Umbilical cord (tissue), 2 donors: Measurements from ENCODE around the gene MTHFR. TPM values are rescaled to one million over a fixed set of nuclear protein-coding genes. Genes with fewer than 3 reads are reported as not detected.
A peak's percentile ranks its signal among the peaks of the same experiment; 100 is the strongest.

ENCODE experiments used
- DNase-seq: peaks from one replicate; pipeline ENCODE4 v3.0.0-alpha.2; 2015; ENCODE audit warnings: low spot score
- total RNA-seq: library from RNA; depleted of rRNA; stranded (reverse); fragments of >200 nt; gene quantifications from one replicate; pipeline ENCODE4 v1.2.3, GENCODE V29; 2014; ENCODE audit warnings: low replicate concordance; ENCODE audit not compliant: insufficient read depth

The MTHFR gene
- total RNA-seq, result 17.1 TPM

- peak; percentile 100 for DNase-seq
These were observed at the start of gene MTHFR, which contains the start of gene CLCN6 for GRCh38 chr1:11805422-11806306. TSS of gene MTHFR (minus strand) at chr1:11805964. CDS start at chr1:11803116, 2,848 bp downstream. TSS of gene CLCN6 (plus strand) at chr1:11806191. CDS start at chr1:11806263, 72 bp downstream.

GRCh38 chr1:11855430-11855829 is 49.7 kb upstream of the MTHFR start:
- no peak for DNase-seq

- no peak for DNase-seq
These were observed 48.8 kb upstream of the MTHFR start for GRCh38 chr1:11854519-11854918.

DNA sequence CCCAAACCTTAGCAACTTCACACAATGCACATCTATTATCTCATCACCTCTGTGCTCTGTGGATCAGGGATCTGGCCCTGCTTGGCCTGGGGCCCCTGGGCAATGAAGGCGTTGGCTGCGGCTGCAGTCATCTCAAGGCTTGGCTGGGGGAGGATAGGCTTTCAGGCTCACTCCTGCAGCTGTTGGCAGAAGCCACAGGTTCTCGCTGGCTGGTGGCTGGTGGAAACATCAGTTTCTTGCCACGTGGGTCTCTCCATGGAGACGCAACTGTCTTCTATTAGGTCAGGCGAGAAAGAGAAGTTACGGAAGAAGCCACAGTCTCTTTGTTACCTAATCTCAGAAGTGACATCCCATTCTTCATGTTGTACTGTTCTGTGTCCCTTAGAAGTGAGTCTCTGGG is 45.4 kb upstream of the MTHFR start:
- no peak for DNase-seq

DNA sequence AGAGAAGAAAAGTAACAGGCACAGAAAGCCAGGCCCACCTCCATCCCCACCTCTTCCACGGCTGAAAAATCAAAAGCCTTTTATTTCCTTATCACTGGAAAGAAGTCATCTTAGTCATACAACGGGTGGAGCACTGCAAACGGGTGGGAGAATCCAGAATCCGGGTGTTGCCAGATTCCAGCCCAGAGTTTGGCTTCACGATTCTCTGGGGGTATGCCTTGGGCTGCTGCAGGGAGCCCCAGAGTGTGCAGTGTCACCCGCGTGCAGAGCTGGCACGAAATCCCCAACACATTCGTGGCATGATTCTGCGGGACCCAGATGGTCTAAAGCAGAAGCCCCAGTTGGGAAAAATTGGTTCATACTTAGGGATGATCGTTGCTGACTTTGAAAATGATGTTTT is 44.4 kb upstream of the MTHFR start:
- DNase-seq, result no peak

DNA sequence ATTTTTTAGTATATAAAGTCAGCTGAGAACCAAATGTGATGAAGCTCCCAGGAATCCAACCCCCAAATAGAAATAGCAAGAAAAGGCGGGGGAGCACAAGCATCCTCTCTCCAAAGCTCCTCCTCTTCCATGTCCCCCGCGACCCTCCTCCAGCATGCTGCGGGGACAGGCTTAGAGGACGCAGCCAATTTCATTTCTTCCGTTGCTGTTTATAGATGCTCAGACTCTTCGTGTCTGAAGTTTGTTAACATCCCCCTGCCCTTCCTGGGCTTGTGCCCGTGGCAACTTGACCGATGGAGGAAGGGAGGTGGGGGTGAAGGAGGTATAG is 42.6 kb upstream of the MTHFR start:
- no peak for DNase-seq

DNA sequence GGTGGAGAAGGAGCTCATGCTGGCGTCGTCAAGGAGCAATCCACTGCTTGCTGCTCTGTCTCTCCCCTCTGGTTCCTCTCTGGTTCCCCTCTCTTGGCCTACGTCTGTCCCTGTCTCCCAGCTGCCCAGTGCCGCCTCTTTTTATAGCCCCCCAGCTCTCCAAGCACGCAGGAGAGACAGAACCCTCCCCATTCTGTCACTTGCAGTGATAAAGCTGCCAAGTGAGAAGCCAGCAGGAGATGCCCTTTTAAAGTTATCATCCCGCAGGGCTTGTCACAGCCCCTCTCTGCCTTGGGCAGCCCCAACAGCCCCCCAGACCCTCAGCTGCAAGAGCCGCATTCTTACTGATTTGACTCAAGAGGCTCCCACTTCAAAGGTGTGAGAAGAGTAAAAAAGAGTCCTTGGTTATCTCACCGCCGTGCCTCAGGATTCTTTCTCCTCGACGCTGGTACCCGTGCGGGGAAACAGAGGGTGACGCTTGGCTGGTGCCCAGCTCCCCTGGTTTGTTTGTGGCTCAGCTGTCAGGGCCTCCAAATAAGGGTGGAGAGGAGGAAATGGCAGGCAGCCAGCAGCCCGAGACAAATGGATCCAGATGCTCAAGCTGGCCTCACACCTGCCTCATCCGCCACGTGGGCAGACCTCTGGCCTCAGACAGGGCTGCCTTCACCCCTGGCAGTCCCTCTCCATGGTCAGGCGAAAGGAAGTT is 42.1 kb upstream of the MTHFR start, which contains the start of gene NPPA:
Gene NPPA (minus strand): TSS at position 117 of the 706 bp plus-strand sequence. CDS start 99 bp downstream, at position 18.
- DNase-seq, result no peak

- DNase-seq, result peak; percentile 42
These were observed 40.0 kb upstream of the MTHFR start for GRCh38 chr1:11845641-11846335.

DNA sequence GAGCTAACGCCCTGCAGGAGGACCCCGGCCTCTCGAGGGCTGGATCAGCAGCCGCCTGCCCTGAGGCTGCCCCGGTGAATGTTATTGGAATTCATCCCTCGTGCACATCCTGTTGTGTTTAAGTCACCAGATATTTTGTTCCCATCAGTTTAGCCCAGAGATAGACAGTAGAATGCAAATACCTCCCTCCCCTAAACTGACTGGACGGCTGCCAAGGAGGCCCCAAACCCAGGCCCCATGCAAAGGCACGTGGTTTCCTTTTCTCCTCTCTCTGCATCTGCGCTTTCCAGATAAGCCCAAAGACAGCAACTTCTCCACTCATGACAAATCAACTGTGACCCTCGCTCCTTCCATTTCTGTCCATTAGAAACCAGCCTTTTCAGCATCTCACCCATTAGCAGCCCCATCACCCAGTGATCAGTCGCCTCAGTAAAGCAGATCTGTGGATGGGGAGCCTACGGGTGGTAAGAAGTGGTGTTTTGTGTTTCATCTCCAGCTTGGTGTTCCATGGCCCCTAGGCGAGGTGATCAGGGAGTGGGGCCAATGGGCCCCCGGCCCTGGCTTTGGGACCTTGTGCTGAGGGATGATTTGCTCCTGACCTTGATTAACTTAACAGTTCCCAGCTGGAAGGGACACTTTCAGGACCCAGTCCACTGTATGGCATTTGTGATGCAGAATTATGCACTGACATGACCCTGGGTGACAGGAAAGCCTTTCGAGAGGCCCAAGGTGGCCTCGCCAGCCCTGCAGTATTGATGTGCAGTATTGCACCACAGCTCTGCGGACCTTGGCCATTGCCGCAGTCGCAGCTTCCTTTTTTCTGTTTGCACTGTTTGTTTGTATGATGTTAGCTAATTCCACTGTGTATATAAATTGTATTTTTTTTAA is 36.6 kb upstream of the MTHFR start:
- DNase-seq, result peak; percentile 67

DNA sequence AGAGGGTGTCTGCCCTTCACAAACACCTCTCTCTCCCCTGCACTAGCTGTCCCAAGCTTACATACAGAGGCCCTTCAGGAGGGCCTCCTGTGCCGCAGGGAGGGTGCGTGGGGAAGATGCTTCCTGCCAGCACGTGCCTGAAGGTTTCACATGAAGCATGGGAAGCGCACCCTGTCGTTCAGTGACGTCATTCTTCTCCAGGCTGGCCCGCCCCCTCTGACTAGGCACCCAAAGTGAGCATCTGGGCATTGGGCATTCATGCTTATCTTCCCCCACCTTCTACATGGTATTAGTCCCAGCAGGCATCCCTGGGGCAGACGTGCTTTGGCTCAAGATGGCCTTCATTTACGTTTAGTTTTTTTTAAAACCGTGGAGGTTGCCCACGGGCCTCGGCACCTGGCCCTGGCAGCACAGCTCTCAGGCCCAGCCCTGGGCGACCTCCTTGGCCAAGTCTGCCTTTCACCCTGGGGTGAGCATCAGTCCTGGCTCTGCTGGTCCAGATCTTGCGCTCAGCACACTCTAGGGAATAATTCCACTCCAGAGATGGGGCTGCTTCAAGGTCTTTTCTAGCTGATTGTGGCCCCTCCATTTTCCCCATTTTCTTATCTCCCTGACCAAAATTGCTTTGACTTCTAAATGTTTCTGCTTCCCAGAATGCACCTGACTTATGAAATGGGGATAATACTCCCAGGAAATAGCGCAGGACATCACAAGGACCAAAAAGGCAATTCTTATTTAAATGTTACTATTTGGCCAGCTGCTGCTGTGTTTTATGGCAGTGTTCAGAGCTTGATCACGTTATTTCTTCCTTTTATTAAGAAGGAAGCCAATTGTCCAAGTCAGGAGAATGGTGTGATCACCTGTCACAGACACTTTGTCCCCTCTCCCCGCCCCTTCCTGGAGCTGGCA is 35.7 kb upstream of the MTHFR start:
- no peak for DNase-seq

DNA sequence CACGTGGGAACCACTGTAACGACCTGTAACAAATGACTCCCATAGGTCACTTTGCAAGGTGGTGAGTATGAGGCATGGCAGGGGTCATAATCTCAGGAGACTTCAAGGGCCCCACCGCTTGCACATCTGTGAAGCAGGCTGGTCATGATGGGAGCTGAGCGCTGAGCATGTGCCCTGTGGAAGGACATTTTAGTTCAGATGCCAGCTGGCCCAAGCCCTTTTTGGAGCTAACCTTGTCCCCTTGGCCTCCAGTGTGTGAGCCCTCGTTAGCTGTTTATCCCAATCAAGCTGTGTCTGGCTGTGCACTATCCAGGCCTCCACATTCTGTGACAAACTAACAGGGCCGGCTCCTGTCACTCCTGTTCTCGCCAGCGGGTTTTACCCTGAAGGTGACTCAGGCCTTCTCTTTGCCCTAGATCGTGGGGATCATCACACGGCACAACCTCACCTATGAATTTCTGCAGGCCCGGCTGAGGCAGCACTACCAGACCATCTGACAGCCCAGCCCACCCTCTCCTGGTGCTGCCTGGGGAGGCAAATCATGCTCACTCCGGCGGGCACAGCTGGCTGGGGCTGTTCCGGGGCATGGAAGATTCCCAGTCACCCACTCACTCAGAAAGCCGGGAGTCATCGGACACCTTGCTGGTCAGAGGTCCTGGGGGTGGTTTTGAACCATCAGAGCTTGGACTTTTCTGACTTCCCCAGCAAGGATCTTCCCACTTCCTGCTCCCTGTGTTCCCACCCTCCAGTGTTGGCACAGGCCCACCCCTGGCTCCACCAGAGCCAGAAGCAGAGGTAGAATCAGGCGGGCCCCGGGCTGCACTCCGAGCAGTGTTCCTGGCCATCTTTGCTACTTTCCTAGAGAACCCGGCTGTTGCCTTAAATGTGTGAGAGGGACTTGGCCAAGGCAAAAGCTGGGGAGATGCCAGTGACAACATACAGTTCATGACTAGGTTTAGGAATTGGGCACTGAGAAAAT is 34.3 kb upstream of the MTHFR start:
- no peak for DNase-seq

DNA sequence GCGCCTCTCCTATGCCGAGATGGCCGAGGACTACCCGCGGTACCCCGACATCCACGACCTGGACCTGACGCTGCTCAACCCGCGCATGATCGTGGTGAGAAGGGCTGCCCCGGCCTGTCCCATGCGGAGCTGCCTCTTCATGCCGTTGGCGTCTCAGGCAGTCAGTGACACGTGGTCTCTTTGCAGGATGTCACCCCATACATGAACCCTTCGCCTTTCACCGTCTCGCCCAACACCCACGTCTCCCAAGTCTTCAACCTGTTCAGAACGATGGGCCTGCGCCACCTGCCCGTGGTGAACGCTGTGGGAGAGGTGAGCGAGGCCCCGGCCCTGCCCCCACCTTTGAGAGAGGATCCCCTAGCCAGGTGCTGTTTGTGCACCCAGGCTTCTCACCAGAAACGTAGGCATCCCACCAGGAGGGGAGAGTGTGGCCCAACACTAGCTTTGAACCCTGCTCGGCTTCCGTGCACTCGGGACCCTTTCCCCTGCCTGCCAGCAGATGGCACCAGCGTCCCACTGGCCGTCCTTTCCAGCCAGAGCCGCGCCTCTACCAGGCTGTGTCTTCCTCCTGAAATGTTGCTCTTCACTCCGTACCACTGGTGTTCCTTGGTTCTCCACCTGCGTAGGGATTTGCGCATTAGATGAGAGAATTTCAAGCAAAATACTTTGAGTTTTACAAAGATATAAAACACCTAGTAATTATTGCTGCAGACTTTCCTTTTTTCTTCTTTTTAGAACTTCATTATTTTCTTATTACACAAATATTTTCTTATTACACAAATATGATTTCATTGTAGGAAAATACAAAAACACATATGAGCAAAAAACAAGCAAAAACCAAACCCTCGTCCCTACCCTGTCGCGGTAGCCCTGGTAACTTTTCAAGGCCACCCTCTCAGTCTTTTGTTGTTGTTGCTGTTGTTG is 32.8 kb upstream of the MTHFR start:
- peak; percentile 58 for DNase-seq

DNA sequence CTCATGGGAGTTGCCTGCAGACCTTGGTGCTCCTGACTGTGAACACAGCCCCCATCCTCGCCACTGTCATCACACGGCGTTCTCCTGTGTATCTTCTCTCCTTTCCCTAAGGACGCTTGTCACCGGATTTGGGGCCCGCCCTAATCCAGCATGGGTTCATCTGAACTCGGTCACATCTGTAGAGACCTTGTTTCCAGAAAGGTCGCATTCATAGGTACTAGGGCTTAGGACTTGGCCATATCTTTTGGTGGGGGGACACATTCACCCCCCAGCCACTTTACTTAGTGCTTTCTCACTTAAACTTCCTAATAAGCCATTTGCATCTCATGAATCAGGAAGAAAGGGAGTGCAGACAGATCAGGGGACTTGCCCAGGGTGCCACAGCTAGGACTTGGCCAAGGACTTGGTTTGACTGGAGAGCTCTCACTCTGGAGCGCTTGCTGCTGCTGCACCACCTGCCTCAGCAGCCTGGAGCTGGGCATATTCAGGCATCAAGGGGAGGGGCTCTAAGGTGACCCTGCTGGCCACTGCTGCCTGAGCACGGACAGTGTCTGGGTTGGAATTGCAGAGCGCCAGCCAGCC is 32.1 kb upstream of the MTHFR start:
- no peak for DNase-seq

- DNase-seq, result no peak
These were observed 31.4 kb upstream of the MTHFR start for GRCh38 chr1:11836955-11837766.

DNA sequence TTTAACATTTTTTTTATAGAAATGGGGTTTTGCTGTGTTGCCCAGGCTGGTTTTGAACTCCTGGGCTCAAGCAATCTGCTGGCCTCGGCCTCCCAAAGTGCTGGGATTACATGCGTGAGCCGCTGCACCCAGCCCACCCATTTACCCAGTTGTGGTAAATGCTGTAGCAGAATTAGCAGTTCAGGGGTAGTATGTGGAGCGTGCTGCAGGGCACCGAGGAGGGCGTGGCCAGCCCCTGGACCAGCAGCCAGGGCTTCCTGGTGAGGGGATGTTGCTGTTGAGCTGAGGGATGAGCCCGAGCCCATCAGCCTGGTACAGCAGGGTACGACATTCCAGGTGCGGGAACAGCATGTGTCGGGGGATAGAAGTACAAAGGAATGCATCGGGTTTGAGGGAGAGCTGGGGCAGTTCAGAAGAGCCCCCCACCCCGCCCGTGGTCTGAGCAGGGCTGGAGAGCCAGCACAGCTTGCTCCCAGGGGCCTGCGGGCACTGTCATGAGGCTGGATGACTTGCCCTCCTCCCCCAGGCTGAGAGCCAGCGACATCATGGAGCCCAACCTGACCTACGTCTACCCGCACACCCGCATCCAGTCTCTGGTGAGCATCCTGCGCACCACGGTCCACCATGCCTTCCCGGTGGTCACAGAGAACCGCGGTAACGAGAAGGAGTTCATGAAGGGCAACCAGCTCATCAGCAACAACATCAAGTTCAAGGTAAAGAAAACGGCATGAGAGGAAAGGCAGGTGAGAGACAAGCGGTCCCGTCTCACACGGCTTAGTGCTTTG is 29.9 kb upstream of the MTHFR start:
- no peak for DNase-seq

DNA sequence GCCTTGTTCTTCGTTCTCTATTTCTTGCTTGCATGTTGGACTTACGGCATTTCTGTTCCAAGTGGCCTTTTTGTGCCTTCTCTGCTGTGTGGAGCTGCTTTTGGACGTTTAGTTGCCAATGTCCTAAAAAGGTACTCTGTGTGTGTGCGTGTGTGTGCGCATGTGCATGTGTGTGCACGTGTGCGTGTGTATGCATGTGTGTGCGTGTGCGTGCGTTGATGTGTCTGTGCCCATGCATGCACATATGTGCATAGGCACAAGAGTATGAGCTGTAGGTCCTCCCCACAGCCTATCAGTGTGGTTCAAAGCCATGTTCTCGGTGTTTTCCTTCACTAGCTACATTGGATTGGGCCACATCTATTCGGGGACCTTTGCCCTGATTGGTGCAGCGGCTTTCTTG is 28.1 kb upstream of the MTHFR start:
- no peak for DNase-seq
